Measurements from ENCODE around the gene UBE2H.

DNA sequence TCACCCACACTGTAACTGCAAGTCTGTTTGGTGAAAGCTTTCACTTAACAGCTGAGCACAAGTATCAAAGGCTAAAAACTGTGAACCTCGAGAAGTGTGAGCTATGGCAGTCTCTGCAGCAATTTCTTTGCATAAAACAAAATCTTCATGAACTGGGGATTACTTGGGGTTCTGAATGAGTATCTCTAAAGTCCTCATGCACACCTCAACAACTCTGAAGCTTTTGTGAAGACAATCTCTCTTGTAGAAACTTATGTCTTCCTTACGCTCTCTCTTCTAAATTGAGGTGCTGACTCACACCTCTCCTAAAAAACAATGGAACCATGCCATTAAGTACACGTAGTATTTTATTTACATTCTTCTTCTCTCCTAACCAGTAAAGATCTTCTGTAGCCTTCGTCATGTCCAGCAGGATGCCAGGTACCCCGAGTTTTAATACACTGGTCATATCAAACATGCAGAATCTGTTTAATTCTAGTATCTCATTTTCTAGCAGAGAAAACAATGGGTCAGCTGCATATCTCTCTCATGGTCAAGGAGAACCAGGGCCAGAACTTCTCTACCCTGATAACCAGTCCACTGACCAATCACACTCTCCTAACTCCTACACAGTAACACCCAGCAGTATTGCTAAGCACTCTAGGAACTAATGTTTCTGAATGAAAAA lies 76.9 kb downstream of the UBE2H start:
- TF ChIP-seq, protein P1, sequence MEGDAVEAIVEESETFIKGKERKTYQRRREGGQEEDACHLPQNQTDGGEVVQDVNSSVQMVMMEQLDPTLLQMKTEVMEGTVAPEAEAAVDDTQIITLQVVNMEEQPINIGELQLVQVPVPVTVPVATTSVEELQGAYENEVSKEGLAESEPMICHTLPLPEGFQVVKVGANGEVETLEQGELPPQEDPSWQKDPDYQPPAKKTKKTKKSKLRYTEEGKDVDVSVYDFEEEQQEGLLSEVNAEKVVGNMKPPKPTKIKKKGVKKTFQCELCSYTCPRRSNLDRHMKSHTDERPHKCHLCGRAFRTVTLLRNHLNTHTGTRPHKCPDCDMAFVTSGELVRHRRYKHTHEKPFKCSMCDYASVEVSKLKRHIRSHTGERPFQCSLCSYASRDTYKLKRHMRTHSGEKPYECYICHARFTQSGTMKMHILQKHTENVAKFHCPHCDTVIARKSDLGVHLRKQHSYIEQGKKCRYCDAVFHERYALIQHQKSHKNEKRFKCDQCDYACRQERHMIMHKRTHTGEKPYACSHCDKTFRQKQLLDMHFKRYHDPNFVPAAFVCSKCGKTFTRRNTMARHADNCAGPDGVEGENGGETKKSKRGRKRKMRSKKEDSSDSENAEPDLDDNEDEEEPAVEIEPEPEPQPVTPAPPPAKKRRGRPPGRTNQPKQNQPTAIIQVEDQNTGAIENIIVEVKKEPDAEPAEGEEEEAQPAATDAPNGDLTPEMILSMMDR (IDR thresholded peaks at IDR 0.05), result no peak
- TF ChIP-seq POLR2A (IDR thresholded peaks at IDR 0.05), result no peak
